Measurements from ENCODE around the gene FAM98C.

GRCh38 chr19:38422438-38422837, 19.5 kb downstream of the FAM98C start:
- no peak for TF ChIP-seq CTCF (conservative IDR thresholded peaks at IDR 0.05)
- no peak for TF ChIP-seq ZFX (IDR thresholded peaks at IDR 0.05)
